HG03575 (cell line): ENCODE measurements around the gene UTP15.

Experiments used
- ATAC-seq: cut with Tn5 transposase; IDR thresholded peaks from one replicate; pipeline ENCODE4 v1.9.1; 2021; ENCODE audit not compliant: unreplicated experiment, insufficient number of reproducible peaks, low FRiP score; ENCODE audit errors: extremely low read depth

UTP15 gene

GRCh38 chr5:73615947-73616346, 50.4 kb downstream of the UTP15 start:
- ATAC-seq = no peak

- no peak for ATAC-seq
Measured at GRCh38 chr5:73617510-73618279, 52.2 kb downstream of the UTP15 start.

- ATAC-seq = no peak
Measured at GRCh38 chr5:73619606-73620333, 54.2 kb downstream of the UTP15 start.

- ATAC-seq = no peak
Measured at GRCh38 chr5:73620334-73620687, 54.8 kb downstream of the UTP15 start.

GRCh38 chr5:73623060-73623459, 57.5 kb downstream of the UTP15 start:
- ATAC-seq = no peak

GRCh38 chr5:73623901-73624404, 58.4 kb downstream of the UTP15 start:
- no peak for ATAC-seq

- ATAC-seq = no peak
Measured at GRCh38 chr5:73624888-73625287, 59.3 kb downstream of the UTP15 start.

GRCh38 chr5:73625372-73625943, 59.9 kb downstream of the UTP15 start:
- ATAC-seq = no peak

GRCh38 chr5:73625944-73626811, 60.6 kb downstream of the UTP15 start, which contains the start of gene ARHGEF28:
ARHGEF28 (plus strand) TSS chr5:73626196; CDS start chr5:73684852, 58,656 bp downstream.
- ATAC-seq = no peak

GRCh38 chr5:73626814-73627313, 61.3 kb downstream of the UTP15 start:
- no peak for ATAC-seq

GRCh38 chr5:73629456-73629855, 63.9 kb downstream of the UTP15 start:
- ATAC-seq = no peak

GRCh38 chr5:73630765-73631164, 65.2 kb downstream of the UTP15 start:
- ATAC-seq = no peak

- no peak for ATAC-seq
Measured at GRCh38 chr5:73631500-73631899, 66.0 kb downstream of the UTP15 start.
